Fibroblast of the aortic adventitia (primary cell): ENCODE measurements around the gene CHSY3. TPM values are rescaled to one million over a fixed set of nuclear protein-coding genes. Genes with fewer than 3 reads are reported as not detected.

Source experiments
- DNase-seq: peaks from one replicate; pipeline ENCODE4 v3.0.0-alpha.2; 2010; ENCODE audit warnings: low read depth
- H3K4me3 ChIP-seq: 2 replicates; pipeline ENCODE4 v1.5.1; 2011; ENCODE audit warnings: low read depth, mild to moderate bottlenecking, control low read depth, low read length, moderate library complexity
- CTCF ChIP-seq: IDR thresholded peaks from 2 replicates; pipeline ENCODE4 v1.5.1; 2011; ENCODE audit warnings: mild to moderate bottlenecking, low read length, control low read depth, inconsistent platforms; ENCODE audit not compliant: insufficient read depth
- total RNA-seq: library from RNA; depleted of rRNA; stranded (reverse); fragments of >200 nt; gene quantifications from 2 replicates; pipeline ENCODE4 v1.2.3, GENCODE V29; 2012; ENCODE audit warnings: low replicate concordance

CHSY3 gene
- total RNA-seq, 1 donor = 2.9 TPM

GRCh38 chr5:130110328-130110727, 206.1 kb downstream of the CHSY3 start:
- DNase-seq = peak; percentile 23
- TF ChIP-seq CTCF = no peak
- no peak overlapping the region for H3K4me3 ChIP-seq

GRCh38 chr5:130111746-130112145, 207.5 kb downstream of the CHSY3 start:
- no peak for TF ChIP-seq CTCF
- no peak for DNase-seq
- no peak overlapping the region for H3K4me3 ChIP-seq

- no peak overlapping the region for H3K4me3 ChIP-seq
- TF ChIP-seq CTCF = no peak
- DNase-seq = no peak
Measured at GRCh38 chr5:130112246-130112645, 208.0 kb downstream of the CHSY3 start.

GRCh38 chr5:130115686-130116085, 211.4 kb downstream of the CHSY3 start:
- no peak for DNase-seq
- TF ChIP-seq CTCF = no peak
- no peak overlapping the region for H3K4me3 ChIP-seq

- DNase-seq = peak; percentile 14
Measured at GRCh38 chr5:130116462-130116861, 212.2 kb downstream of the CHSY3 start.

GRCh38 chr5:130116972-130117371, 212.7 kb downstream of the CHSY3 start:
- DNase-seq = no peak

More at GRCh38 chr5:130116462-130116861, 212.2 kb downstream of the CHSY3 start:
- no peak overlapping the region for H3K4me3 ChIP-seq
- no peak for TF ChIP-seq CTCF

More at GRCh38 chr5:130116972-130117371, 212.7 kb downstream of the CHSY3 start:
- TF ChIP-seq CTCF = no peak
- no peak overlapping the region for H3K4me3 ChIP-seq
